K562 (cell line): ENCODE data around the gene CYP4V2. TPM values are rescaled to one million over a fixed set of nuclear protein-coding genes. Genes with fewer than 3 reads are reported as not detected.

Source experiments
- ATAC-seq: fragments of 200-7000 bp; cut with Tn5 transposase; 3 replicates; pipeline ENCODE4 v1.9.1; 2020; ENCODE audit warnings: moderate library complexity
- BruUV-seq: library from RNA; stranded (reverse); fragments of 400-500 nt; replicated peaks from 2 replicates; lab custom pipeline; 2021; lab: Mats Ljungman, UMichigan
- CTCF ChIA-PET: fragments of 300-600 bp; formaldehyde crosslinking; extraction: SDS; loops from one replicate; lab custom pipeline; 2021; ENCODE audit warnings: low intra/inter-chr PET ratio; lab: Yijun Ruan, JAX
- POLR2A ChIA-PET: fragments of 300-600, 350-650 bp; sonication (Branson Sonifier 250); formaldehyde crosslinking; extraction: SDS; loops from one replicate; lab custom pipeline; 2021; ENCODE audit warnings: antibody characterized with exemption, inconsistent platforms; lab: Yijun Ruan, JAX
- DNase-seq, 4 experiments: peaks; one replicate each; pipeline versions ENCODE4 v3.0.0 to v3.0.0-alpha.2; 2011 to 2018; ENCODE audit warnings: low spot score in 3 of 4, mixed read lengths in 3 of 4; ENCODE audit errors: extremely low read depth in 1 of 4
- FAIRE-seq: peaks from 2 replicates; lab custom pipeline; 2011; peaks lifted over from hg19 to GRCh38; lab: Jason Lieb, UNC
- H2AFZ ChIP-seq: 2 replicates; pipeline ENCODE4 v1.6.0; 2011; ENCODE audit warnings: low read depth, low read length, control low read depth, inconsistent platforms
- H3K27ac ChIP-seq: fragments of 200-600 bp; 3 replicates; pipeline ENCODE4 v1.8.0; 2011; ENCODE audit warnings: low read depth, mild to moderate bottlenecking, control low read depth, inconsistent platforms, low read length, moderate library complexity, mixed read lengths; ENCODE audit errors: extremely low read depth
- H3K27me3 ChIP-seq, 2 experiments: fragments of 300-600 bp in 1 of 2; 2 replicates in 1 of 2; 3 replicates in 1 of 2; pipeline versions ENCODE4 v1.6.0 to v1.8.0; 2011; ENCODE audit warnings: inconsistent platforms in 2 of 2, low read length in 2 of 2, mild to moderate bottlenecking in 1 of 2, mixed read lengths in 1 of 2, moderate library complexity in 1 of 2; ENCODE audit not compliant: control insufficient read depth in 2 of 2, insufficient read depth in 2 of 2
- H3K36me3 ChIP-seq: fragments of 300-600 bp; 3 replicates; pipeline ENCODE4 v1.8.0; 2011; ENCODE audit warnings: mild to moderate bottlenecking, low read length, inconsistent platforms; ENCODE audit not compliant: control insufficient read depth, insufficient read depth
- H3K4me1 ChIP-seq, 2 experiments: fragments of 200-600 bp in 1 of 2; replicated peaks in 1 of 2; 2 replicates in 1 of 2; 3 replicates in 1 of 2; pipeline versions ENCODE4 v1.5.1 to v1.8.0; 2011; ENCODE audit warnings: inconsistent platforms in 2 of 2, low read length in 2 of 2, mild to moderate bottlenecking in 1 of 2, mixed read lengths in 1 of 2, moderate library complexity in 1 of 2; ENCODE audit not compliant: control insufficient read depth in 2 of 2, insufficient read depth in 2 of 2
- H3K4me2 ChIP-seq: 2 replicates; pipeline ENCODE4 v1.6.1; 2011; ENCODE audit warnings: low read length, control low read depth, inconsistent platforms, mixed read lengths; ENCODE audit not compliant: insufficient read depth
- H3K4me3 ChIP-seq: fragments of 200-600 bp; sonication (generic), shearing (Covaris generic); 2 replicates; pipeline ENCODE4 v1.5.1; 2016; ENCODE audit warnings: control low read depth, inconsistent platforms
- H3K79me2 ChIP-seq: fragments of 200-600 bp; 3 replicates; pipeline ENCODE4 v1.8.0; 2011; ENCODE audit warnings: low read length, inconsistent platforms; ENCODE audit not compliant: control insufficient read depth, insufficient read depth
- H3K9ac ChIP-seq, 2 experiments: 2 replicates each; pipeline versions ENCODE4 v1.6.0 to v1.6.1; 2011; ENCODE audit warnings: low read depth in 2 of 2, low read length in 2 of 2, control low read depth in 1 of 2, inconsistent platforms in 1 of 2, mild to moderate bottlenecking in 1 of 2, mixed read lengths in 1 of 2; ENCODE audit not compliant: insufficient read depth in 1 of 2
- H3K9me1 ChIP-seq: one replicate; pipeline ENCODE4 v1.6.0; 2011; ENCODE audit warnings: inconsistent platforms, mild to moderate bottlenecking, low read length, moderate library complexity; ENCODE audit not compliant: control insufficient read depth, insufficient read depth
- H3K9me3 ChIP-seq: replicated peaks from 2 replicates; pipeline ENCODE4 v1.5.1; 2011; ENCODE audit warnings: low read depth, low read length, inconsistent platforms; ENCODE audit not compliant: control insufficient read depth, insufficient read depth
- H4K20me1 ChIP-seq: replicated peaks from 2 replicates; pipeline ENCODE4 v1.6.1; 2011; ENCODE audit warnings: low read length, inconsistent platforms, mixed read lengths; ENCODE audit not compliant: control insufficient read depth, insufficient read depth
- CLOCK ChIP-seq: fragments of 250-450 bp; sonication (Bioruptor Pico); IDR thresholded peaks from 2 replicates; pipeline ENCODE4 v1.4.0; 2020; ENCODE audit warnings: mild to moderate bottlenecking, moderate library complexity, borderline replicate concordance
- ETV1 ChIP-seq: fragments of 450-650 bp; conservative IDR thresholded peaks from 2 replicates; pipeline ENCODE4 v1.6.1; 2016; ENCODE audit warnings: missing genetic modification characterization, control low read depth, low read depth, missing compliant biosample characterization
- FOXJ2 ChIP-seq: fragments of 200-800 bp; sonication (Bioruptor generic); IDR thresholded peaks from 2 replicates; pipeline ENCODE4 v1.6.1; 2016; ENCODE audit warnings: missing genetic modification characterization, missing compliant biosample characterization
- NBN ChIP-seq: fragments of 450-650 bp; IDR thresholded peaks from 2 replicates; pipeline ENCODE4 v1.6.1; 2016; ENCODE audit warnings: low read depth, mild to moderate bottlenecking
- PBX2 ChIP-seq, 2 experiments: IDR thresholded peaks in 1 of 2; conservative IDR thresholded peaks in 1 of 2; 2 replicates each; pipeline ENCODE4 v1.6.1; 2016; ENCODE audit warnings: low read depth in 2 of 2, mild to moderate bottlenecking in 1 of 2, missing compliant biosample characterization in 1 of 2, missing genetic modification characterization in 1 of 2, moderate library complexity in 1 of 2
- POU5F1 ChIP-seq: fragments of 150-350 bp; IDR thresholded peaks from 2 replicates; pipeline ENCODE4 v1.6.1; 2014; ENCODE audit warnings: borderline replicate concordance, low read length, low read depth, mild to moderate bottlenecking; ENCODE audit not compliant: partially characterized antibody
- PREB ChIP-seq: sonication (generic); formaldehyde crosslinking; IDR thresholded peaks from 2 replicates; pipeline ENCODE4 v1.8.1; 2023; ENCODE audit warnings: mild to moderate bottlenecking, missing genetic modification reagents
- TCF15 ChIP-seq: fragments of 250-450 bp; sonication (Bioruptor Pico); IDR thresholded peaks from 2 replicates; pipeline ENCODE4 v1.8.0; 2022; ENCODE audit warnings: moderate library complexity, mild to moderate bottlenecking, inconsistent platforms
- USF2 ChIP-seq: sonication (generic); formaldehyde crosslinking; IDR thresholded peaks from 2 replicates; pipeline ENCODE4 v1.5.0; 2020; ENCODE audit warnings: missing genetic modification reagents
- ZNF316 ChIP-seq: fragments of 450-650 bp; IDR thresholded peaks from 2 replicates; pipeline ENCODE4 v1.6.1; 2016
- WGBS: fragments of 100-300 bp; shearing (Covaris generic); methylation state at CpG from one replicate; pipeline ENCODE4 v1.1.6; 2016; ENCODE audit warnings: low coverage, mixed read lengths; ENCODE audit not compliant: insufficient coverage; ENCODE audit errors: missing lambda C conversion rate; 5-methylcytosine and 5-hydroxymethylcytosine counted together
- in situ Hi-C: fragments of 300-500 bp; cut with MboI; formaldehyde crosslinking; loops from 4 replicates; pipeline ENCODE4 v1.15.0; 2018; ENCODE audit warnings: inconsistent platforms, mixed read lengths
- intact Hi-C: fragments of 100-400 bp; cut with micrococcal nuclease; formaldehyde crosslinking; loops from 2 replicates; pipeline ENCODE4 v1.14.2; 2022
- polyA plus RNA-seq, 8 experiments: library from polyadenylated mRNA; depleted of rRNA in 4 of 8; stranded (reverse) in 5 of 8; unstranded in 3 of 8; fragments of >200 nt; fragmentation: Nextera tagmentation in 2 of 8; fragmentation: Illumina TruSeq in 1 of 8; extraction: Ambion mirVana in 2 of 8; extraction: Trizol in 1 of 8; gene quantifications; 2 replicates each; pipeline versions ENCODE4 v1.2.1 to v1.2.3, GENCODE V29; 2011 to 2014; ENCODE audit warnings: inconsistent platforms in 1 of 8, missing spikeins in 1 of 8
- total RNA-seq, 7 experiments: library from RNA; depleted of rRNA in 6 of 7; stranded (reverse); fragments of >200 nt in 6 of 7; fragmentation: Illumina TruSeq in 2 of 7; extraction: Trizol in 2 of 7; gene quantifications; 2 replicates each; pipeline versions ENCODE4 v1.2.1 to v1.2.3, GENCODE V29; 2011 to 2021; ENCODE audit warnings: low replicate concordance in 1 of 7

The CYP4V2 gene
- total and polyA plus RNA-seq, 9 of the 15 experiments (the other 6 are each of a cell fraction or from before 2014, with no cell fraction given), result 1.1 to 8.3 (median 3.9) TPM

GRCh38 chr4:186240848-186241491 is 49.6 kb downstream of the CYP4V2 start (continued):
- TF ChIP-seq CLOCK (CRISPR knock-in tag) (no peak), TCF15 (CRISPR knock-in tag) (no peak), NBN (no peak)
- TF ChIP-seq, all 486 proteins: peak for 0

- intact Hi-C loops, result no loop called here
- ATAC-seq, result no peak
- Histone ChIP-seq H3K79me2 (no peaks in the 10 kb centered on the region), H3K27ac (no peak overlapping the region), H2AFZ (no peak overlapping the region)
- POLR2A ChIA-PET, result no interaction called here
- CTCF ChIA-PET, result no interaction called here
- no peak for TF ChIP-seq ETV1 (tag)
- no peak for TF ChIP-seq ZNF316
- TF ChIP-seq PREB (CRISPR knock-in tag), result no peak
- TF ChIP-seq PBX2 (CRISPR knock-in tag; IDR thresholded peaks at IDR 0.05; ENCODE audit: low read depth), result no peak
- no peak for TF ChIP-seq PBX2 (tag; conservative IDR thresholded peaks at IDR 0.05; ENCODE audit: low read depth)
- TF ChIP-seq POU5F1, result no peak
- TF ChIP-seq USF2, result no peak
- TF ChIP-seq FOXJ2, result no peak
- TF ChIP-seq, all 486 proteins: peak for 0
- no peaks in the 10 kb centered on the region for H3K9me1 ChIP-seq
- DNase-seq (no peak), FAIRE-seq (no peak)
- no peaks in the 10 kb centered on the region for H3K36me3 ChIP-seq
- no peaks in the 10 kb centered on the region for H3K4me1 ChIP-seq
- in situ Hi-C loops, result no loop called here
- no peaks in the 10 kb centered on the region for H3K9me3 ChIP-seq
- no peaks in the 10 kb centered on the region for H4K20me1 ChIP-seq
- 0% methylated on average over 4 of the region's 4 CpGs for WGBS
- peaks cover 1 to 8% of the 10 kb centered on the region in 2 experiments; a peak in 4 of 5 replicates for H3K27me3 ChIP-seq
- H3K9ac ChIP-seq, result no peak overlapping the region
- BruUV-seq, result no TSS peak
- no peak overlapping the region for H3K4me2 ChIP-seq
- H3K4me3 ChIP-seq, result no peak overlapping the region
Observed at GRCh38 chr4:186241616-186242015, 50.2 kb downstream of the CYP4V2 start.
